ENCODE results near the gene MRPL32. TPM values are rescaled to one million over a fixed set of nuclear protein-coding genes. Genes with fewer than 3 reads are reported as not detected.

MRPL32 gene
- 49.4 and 89.3 TPM in 2 replicates for total RNA-seq

DNA sequence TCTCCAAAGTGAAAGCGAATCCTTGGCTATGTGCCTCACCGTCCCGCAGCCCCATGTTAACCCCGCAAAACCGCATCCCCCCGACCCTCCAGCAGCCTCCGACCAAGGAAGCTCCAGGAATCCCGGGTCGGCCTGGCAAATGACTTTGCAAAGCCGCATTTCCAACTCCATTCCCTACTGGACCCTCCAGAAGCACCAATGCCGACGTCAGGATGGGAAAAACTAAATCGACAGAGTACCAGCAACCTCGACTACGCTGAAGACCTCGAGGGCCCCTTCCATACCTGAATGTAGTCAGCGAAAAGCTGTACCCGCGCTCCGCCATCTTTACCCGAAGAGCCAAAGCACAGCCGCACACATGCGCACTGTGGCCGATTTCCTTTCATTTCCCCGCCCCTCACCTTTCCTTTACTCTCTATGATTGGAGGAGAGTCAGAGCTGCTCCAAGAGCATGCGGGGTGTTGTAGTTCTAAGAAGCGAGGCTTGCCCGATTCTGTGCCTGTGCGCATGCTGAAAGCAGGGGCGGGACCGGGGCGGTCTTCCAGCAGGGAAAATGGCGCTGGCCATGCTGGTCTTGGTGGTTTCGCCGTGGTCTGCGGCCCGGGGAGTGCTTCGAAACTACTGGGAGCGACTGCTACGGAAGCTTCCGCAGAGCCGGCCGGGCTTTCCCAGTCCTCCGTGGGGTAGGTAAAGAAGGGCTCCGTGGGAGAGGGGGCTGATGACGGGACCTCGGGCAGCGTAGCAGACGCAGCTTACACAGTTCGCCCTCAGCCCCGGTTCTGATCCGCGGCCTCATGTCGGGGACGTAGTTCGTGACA lies at the start of gene MRPL32, which contains the start of gene PSMA2:
Gene MRPL32, plus strand, starts transcription at position 543 of the 818 bp plus-strand sequence. Its CDS starts 11 bp downstream, at position 554.
Gene PSMA2, minus strand, starts transcription at position 341 of the 818 bp plus-strand sequence. Its CDS starts 16 bp downstream, at position 325.

GRCh38 chr7:42911454-42912447 lies 20.4 kb upstream of the MRPL32 start, which contains the start of gene C7orf25:
TSS of gene C7orf25 (minus strand) at chr7:42912070. CDS start at chr7:42910900, 1,170 bp downstream.

Other genes with a start within 250 kb of the MRPL32 start
- gene C7orf25, start 20.3 kb upstream of the MRPL32 start, total RNA-seq: 3.6 and 4.0 TPM in 2 replicates
- gene PSMA2, start 202 bp upstream of the MRPL32 start, total RNA-seq: 69.1 and 80.0 TPM in 2 replicates
- gene HECW1, start 180.3 kb downstream of the MRPL32 start, total RNA-seq: not detected in 2 replicates

Measured in dermis lymphatic vessel endothelial cell (primary cell).